HG03520 (cell line): Measurements from ENCODE around the gene PCSK1.
"Not testable (repeated sequence)": the region's sequence is repeated elsewhere in the genome, so short reads cannot be mapped to it uniquely, and the experiment has no call there.

ENCODE experiments used
- ATAC-seq: cut with Tn5 transposase; IDR thresholded peaks from one replicate; pipeline ENCODE4 v1.9.1; 2021; ENCODE audit warnings: mild to moderate bottlenecking, moderate library complexity; ENCODE audit not compliant: unreplicated experiment

PCSK1 gene

DNA sequence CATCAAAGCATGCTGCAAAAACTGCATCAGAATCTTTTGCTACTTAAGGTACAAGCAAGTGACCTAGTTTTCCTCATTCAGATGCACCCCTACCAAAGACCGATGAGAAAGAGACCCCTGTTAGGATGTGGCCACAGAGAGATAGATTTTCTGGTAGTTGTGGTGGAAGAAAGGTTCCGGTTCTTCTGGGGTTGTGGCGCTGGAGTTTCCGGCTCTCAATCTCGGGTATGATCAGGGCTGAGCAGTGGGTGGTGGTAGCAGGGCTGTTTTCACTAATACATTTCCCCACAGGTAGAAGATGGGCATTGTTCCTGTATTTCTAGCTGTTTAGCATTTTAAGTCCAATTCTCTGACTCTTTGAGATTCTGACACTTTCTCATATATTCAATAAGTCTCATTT is 58.4 kb downstream of the PCSK1 start:
- no peak for ATAC-seq

DNA sequence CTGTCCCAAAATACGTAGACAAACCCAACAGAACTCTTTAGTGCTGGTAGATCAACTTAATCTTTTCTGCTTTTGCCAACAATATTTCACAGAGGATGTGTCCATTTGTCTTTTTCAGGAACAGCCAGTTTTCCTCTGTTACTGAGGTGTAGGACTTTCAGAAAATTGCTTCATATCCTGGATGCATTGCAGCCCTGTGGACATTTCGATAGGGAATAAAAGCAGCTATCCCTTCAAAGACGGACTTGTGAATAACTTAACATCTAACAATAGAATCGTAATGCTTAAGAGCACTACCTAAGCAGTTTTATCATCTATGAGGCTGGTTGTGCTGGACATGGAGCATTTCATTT is 59.7 kb downstream of the PCSK1 start:
- ATAC-seq = no peak

DNA sequence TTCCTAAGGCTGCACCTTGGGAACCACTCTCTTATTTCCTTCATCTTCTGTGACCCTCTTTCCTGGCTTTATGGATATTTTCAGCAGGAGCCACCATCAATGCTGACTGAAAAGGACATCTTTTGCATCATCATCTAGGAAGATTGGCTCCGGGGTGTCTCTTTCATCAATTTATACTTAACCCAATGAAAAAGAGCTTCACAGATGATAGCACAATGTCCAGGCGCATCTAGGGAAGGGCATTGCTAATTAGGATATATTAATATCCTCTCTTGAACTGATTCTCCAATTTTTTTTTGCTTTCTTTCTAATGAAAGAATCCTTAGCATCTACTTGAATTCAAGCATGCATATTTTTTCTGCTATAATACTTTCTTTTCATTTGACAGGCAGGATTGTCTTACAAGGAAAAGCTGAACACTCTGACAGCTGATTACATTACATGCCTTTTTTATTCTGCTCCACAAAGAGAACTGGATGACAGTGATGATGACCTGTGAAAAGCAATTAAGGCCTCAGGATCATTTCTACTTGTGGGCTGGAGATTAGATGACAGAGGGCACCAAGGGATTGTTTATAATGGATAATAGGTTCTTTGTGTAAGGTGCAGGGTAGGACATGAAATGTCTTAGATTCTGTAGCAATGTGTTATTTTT is 60.2 kb downstream of the PCSK1 start:
- no peak for ATAC-seq

DNA sequence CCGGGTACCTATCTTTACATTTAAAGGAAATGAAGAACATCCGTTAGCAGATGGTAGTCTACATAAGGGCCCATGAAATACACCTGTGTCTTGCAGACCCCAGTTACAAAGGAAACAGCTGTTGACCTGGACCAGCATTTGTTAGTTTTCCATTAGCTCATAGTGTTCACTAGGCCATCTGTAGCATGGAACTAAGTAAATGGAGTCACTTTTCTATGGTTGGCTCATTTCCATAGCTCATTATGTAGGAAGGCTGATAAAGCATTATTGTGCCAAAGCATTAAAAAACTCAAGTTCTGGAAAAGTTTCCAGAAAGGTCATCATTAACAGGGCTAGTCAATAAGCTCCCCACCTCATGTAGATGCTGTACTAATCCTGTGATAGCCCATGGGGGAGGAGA is 62.1 kb downstream of the PCSK1 start:
- no peak for ATAC-seq

DNA sequence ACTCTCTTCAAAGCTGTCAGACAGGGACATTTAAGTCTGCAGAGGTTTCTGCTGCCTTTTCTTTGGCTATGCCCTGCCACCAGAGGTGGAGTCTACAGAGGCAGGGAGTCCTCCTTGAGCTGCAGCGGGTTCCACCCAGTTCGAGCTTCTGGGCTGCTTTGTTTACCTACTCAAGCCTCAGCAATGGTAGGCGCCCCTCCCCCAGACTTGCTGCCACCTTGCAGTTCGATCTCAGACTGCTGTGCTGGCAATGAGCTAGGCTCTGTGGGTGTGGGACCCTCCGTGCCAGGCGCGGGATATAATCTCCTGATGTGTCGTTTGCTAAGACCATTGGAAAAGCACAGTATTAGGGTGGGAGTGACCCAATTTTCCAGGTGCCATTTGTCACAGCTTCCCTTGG is 65.7 kb downstream of the PCSK1 start:
- not testable (repeated sequence) for ATAC-seq

DNA sequence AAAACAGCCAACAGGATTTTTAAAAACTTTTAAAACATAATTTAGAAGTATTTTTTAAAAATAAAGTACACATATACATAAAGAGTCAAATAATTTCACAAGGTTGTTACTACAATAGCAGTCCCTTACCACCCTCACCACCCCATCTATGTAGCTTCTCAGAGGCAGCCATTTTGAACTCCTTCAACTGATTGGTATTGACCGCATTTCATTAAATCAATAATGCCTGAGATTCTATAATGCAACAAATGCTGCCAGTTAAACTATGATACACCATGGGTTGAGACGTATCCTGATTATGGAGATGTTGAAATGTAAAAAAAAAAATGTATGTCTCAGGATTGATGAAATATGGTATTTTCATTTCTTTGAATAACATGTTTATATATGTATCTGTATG is 78.8 kb downstream of the PCSK1 start:
- no peak for ATAC-seq

DNA sequence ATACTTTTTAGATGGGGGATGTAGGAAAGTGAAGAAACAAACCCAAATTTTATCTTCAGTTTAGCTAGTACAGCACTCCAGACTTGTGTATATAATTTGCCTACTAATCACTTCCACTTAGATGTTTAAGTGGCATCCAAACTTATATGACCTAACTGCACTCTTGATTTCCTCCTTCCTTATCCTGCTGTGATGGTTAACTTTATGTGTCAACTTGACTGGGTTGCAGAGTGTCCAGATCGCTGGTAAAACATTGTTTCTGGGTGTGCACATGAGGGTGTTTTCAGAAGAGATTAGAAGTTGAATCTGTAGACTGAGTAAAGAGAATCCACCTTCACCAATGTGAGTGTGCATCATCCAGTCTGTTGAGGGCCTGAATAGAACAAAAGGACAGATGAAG is 79.8 kb downstream of the PCSK1 start:
- ATAC-seq = no peak

DNA sequence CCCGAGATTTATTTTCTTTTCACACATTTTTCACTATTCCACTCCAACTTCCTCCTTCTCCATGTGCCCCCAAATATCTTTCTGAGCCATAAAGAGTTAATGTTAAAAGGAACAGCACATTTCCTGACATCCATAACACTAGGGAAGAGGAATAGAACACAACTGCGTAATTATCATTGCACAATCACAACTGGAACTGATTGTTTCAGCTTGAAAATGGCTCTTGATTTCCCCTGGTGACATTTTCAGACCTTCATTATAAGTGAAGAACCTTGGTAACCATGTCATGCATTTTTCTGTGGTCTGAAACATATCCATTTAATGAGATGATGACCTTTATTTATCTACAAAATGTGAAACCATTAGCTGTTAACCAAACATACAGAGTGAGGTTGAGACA is 82.4 kb downstream of the PCSK1 start:
- ATAC-seq = no peak

DNA sequence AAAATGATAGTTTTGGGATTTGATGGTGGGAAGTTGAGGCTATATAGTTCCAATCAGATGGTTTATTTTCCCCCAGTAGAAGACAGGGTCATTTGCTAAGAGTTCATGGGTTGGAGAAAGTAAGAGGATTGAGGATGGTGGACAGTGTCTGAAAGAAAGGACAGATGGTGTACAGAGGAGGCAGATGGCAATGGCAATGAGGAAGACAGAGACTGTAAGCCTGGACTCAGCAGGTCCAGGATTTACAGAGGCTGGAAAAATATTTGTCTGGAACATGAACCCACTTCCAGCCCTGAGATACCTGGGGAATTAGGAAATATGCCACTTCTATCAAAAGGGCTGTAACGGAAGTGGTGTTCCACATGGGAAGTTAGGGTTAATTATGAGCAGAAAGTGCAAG is 84.5 kb downstream of the PCSK1 start:
- ATAC-seq = no peak

DNA sequence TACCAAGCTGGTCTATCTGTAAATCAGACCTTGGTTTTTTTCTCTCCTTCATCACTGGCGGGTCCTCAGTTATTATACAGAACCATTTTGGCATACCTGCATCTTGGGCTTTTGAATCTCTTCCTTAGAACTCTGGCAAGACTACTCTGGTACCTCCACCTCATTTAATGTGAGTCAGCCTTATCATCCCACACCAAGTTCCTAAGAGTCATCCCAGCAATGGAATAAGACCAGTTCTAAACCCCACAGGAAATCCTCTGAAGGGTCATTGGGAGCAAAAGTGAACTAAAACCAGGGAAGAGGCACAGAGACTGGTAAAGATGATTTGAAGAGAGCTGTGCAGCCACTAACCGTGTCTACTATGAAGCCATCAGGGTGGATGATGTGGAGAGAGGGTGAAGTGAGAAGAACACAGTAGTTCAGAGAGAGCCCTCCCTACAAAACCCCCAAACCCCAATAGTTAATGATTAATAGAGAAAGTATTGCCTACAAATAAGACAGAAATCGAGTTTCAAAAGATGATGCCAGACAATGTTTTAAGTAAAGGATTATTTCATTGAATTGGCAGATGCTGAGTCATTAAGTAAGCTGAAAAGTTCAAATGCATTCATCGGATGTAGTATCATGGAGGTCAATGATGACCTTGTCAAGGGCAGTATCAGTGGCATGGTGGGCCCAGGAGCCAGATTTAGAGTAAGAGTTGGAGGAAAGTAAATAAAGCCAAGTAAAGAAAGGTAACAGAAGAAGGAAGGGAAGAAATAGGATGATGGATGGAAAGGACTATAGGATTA is 85.4 kb downstream of the PCSK1 start:
- no peak for ATAC-seq

DNA sequence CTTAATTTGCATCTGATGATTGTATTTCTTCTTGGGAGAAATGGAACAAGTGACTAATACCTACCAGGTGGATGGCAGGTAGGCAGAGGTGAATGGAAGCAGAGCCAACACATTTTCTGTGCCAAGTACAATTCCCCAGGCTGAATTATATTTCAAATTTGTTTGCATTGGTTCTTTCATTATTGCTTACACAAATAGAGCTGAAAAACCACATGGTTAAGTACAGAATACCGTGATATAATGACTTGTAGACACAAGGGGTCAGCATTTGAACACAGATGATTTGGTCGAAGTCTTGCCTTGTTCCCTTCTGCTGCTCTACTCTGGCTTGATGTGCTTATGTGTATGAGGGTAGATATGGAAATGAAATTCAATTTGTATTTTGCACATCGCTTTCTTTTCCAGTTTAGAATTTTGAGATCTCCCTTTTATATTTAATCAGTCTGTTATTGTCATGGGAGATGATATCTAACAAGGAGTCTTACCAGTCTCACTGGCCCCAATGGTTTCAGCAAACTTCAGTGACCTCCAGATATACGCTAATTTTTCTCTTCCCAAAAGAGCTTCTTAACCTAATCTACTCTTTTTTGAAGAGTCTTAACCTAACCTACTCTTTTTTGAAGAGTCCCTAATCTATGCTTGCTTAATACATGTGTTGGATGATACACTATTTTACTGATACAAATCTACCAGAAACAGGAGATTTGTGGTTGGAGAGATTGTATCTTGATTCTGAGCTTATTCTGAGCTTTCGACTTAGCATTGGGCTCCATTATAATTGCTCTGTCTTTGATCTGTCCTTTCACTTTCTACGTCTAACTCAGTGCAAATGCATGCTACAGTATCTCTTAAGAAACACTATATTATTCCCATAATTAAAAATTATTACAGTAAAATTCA is 88.1 kb downstream of the PCSK1 start:
- ATAC-seq = peak; percentile 88

DNA sequence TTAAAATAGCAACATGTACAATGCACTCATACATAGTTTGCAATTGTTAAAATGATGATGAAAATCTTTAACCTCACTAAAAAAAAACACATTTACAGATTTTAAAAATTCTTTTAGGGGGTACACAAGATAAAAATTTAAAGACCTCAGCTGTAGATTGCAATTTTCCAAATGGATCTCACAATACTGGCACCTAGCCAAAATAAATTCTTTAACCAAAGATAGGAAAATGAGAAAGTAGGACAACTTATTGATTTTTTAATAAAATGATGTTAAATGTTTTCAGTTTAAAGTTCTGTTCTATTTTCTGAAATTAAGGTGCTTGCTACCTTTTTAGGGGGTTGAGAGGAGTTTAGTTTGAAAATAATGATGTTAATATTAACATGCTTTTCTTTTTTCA is 90.0 kb downstream of the PCSK1 start:
- ATAC-seq = no peak

DNA sequence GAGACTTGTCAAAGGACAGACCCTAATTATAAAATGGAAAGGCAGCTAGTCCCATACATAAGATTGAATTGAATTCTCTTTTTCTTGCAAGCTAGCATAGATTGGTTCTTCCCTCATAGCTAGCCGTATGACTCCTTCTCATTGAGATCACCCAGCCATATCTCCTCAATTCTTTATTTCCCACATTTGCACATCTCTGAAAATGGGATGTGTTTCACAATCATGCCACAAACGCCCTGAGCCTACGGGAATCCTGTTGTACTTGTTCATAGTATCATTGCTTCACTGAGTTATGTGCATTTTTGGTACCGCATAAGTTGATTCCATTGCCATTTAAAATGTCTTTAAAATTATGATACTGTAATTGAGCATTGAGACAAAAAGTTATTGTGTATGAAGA is 90.5 kb downstream of the PCSK1 start:
- no peak for ATAC-seq
